ENCODE results near the gene SPRR2E.
"Not testable (repeated sequence)": the region's sequence is repeated elsewhere in the genome, so short reads cannot be mapped to it uniquely, and the experiment has no call there.

The SPRR2E gene

DNA sequence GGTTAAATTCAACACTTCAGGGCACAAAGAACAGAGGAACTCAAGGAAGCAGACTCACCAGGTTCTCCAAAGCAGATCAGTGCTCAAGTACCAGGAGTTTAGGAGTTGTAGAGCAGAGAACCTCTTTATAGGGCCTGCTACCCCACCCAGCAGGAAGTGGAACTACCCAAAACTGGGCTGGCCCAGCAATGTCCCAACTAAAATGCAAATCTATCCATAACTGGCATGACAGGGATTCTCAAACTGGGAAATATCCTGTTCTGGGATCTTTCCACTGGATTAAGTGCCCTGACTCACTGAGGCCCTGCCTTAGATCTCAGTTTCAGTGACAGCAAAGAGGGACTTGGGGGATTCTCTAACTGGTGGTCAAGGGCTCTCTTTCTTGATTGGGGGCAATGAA is at the start of gene SPRR2E:
Gene SPRR2E (minus strand): TSS at position 101 of the 400 bp plus-strand sequence. CDS start 775 bp downstream, outside the sequence.
- DNase-seq, result no peak

GRCh38 chr1:153141377-153141776 is 47.1 kb upstream of the SPRR2E start:
- DNase-seq, result no peak

DNA sequence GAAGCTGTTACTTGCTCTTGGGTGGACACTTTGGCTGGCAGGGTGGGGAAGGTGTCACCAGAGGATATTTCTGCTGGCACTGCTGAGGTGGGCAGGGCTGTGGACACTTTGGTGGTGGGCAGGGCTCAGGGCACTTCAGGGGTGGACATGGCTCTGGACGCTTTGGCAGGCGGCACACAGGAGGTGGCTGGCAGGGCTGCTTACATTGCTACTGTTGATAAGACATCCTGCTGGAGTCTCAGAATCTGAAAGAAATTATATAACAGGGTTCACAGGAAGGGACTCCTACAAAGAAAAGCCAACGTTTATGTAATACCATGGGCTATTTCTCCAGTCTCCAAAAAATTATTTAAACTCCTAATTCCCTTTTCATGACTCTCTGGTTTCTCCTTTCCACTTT is 46.2 kb upstream of the SPRR2E start:
- no peak for DNase-seq

DNA sequence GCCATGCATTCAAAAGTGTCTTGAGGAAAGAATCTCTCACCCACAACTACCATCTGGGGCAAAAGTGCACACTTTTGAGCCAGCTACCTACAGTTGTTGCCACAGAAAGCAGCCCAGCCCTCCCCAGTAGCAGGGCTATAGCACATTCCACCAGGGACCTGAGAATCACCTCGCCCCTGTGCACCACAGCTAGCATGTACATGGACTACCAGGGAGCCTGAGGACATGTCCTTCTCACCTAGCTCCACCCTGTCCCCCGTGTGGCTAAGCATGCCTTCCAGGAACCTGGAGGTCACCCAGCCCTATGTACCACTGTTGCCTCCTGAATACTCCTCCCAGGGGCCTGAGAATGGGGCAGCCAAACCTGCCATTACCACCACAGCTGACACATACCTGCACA is 39.4 kb upstream of the SPRR2E start:
- no peak for DNase-seq

- no peak for DNase-seq
Measured at GRCh38 chr1:153133267-153133666, 38.9 kb upstream of the SPRR2E start.

- DNase-seq, result not testable (repeated sequence)
Measured at GRCh38 chr1:153128688-153129087, 34.4 kb upstream of the SPRR2E start.

GRCh38 chr1:153127296-153127695 is 33.0 kb upstream of the SPRR2E start:
- no peak for DNase-seq

GRCh38 chr1:153125536-153125935 is 31.2 kb upstream of the SPRR2E start:
- DNase-seq, result no peak

GRCh38 chr1:153123793-153124192 is 29.5 kb upstream of the SPRR2E start:
- DNase-seq, result not testable (repeated sequence)

DNA sequence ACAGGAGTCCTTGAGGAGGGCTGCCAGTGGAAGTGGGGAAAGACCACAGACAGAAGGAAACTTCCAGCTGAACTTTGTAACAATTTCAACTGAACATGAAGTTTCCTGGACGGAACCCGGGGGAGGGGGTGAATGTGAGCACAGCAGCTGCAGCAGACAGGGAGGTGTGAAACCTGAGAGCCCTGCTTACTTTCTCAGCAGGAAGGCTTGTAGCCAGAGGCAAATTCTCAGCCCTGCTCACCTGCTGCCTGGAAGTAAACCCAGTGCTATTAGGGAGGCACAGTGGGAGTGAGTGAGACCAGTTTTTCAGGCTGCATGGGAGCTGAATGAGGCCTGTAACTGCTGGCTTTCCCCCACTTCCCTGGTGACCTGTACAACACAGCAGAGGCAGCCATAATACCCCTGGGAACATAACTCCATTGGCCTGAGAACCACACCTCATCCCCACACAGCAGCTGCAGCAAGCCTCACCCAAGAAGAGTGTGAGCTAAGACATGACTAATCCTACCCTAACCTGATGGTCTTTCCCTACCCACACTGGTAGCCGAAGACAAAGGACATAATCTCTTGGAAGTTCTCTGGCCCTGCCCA is 28.6 kb upstream of the SPRR2E start:
- no peak for DNase-seq

DNA sequence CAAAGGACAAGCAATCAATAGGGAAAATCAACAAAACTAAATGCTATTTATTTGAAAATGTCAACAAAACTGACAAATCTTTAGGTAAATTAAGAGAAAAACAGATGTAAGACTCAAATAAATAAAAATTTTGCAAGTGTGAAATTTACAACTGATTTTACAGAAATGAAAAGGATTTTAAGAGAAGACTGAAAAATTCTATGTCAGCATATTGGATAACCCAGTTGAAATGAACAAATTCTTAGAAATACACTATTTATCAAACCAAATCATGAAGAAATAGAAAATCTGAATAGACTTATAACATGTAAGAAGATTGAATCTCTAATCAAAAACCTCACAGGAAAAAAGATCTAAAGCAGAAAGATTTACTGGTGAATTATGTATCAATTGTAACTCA is 26.6 kb upstream of the SPRR2E start:
- DNase-seq, result no peak

DNA sequence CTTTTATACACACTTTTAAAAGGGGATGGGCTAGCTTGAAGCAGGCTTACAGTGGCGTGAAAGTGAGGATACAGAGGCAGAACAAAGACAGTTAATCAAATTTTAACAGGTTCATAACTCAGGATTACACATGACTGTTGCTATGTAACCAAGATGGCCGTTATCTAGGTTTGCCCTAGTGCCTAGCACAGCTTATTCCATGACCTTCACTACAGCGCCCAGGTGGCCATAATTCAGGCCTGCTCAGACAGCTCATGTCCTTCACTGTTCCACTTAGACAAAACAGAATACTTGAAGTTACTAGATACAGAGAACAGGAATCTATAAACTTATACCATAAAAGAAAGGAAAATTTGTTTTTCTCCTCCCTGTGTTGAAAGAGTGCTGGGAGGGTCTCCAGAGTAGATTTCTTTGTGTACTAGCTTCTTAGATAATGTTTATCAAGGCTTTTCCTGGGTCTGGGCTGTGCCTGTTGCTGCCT is 25.2 kb upstream of the SPRR2E start:
- DNase-seq, result no peak

- DNase-seq, result not testable (repeated sequence)
Measured at GRCh38 chr1:153115264-153115663, 20.9 kb upstream of the SPRR2E start.

- DNase-seq, result no peak
Measured at GRCh38 chr1:153113416-153113815, 19.1 kb upstream of the SPRR2E start, which contains the start of gene SPRR2F. Gene SPRR2F, minus strand, starts transcription at chr1:153113516. Its CDS starts 783 bp downstream, at chr1:153112733.

DNA sequence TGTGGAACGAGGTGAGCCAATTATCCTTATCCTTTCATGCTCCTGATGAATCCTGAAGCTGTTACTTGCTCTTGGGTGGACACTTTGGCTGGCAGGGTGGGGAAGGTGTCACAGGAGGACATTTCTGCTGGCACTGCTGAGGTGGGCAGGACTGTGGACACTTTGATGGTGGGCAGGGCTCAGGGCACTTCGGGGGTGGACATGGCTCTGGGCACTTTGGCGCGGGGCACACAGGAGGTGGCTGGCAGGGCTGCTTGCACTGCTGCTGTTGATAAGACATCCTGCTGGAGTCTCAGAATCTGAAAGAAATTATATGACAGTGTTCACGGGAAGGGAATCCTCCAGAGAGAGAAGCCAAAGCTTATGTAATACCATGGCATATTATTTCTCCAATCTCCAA is 18.1 kb upstream of the SPRR2E start:
- not testable (repeated sequence) for DNase-seq

- DNase-seq, result no peak
Measured at GRCh38 chr1:153100245-153100644, 5.9 kb upstream of the SPRR2E start.

DNA sequence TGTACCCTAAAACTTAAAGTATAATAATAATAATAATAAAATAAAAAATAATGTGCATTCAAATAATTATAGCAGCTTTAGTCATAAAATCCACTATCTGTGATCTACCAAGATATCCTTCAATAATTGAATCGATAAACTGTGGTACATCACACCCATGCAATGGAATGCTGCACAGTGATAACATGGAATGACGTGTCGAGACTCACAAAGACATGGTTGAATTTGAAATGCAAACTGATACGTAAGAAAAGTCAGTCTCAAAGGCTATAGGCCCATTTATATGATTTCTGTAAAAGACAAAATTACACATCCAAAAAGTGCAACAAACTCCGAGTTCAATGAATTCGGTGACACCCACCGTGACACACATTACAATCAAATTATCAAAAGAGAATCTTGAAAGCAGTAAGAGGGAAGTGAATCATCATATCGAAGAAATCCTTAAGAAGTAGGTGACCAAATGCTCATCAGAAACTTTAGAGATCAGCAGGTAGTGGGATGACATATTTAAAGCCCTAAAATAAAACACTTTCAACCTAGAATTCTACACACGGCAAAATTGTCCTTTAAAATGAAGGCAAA is 5.2 kb upstream of the SPRR2E start:
- DNase-seq, result no peak

DNA sequence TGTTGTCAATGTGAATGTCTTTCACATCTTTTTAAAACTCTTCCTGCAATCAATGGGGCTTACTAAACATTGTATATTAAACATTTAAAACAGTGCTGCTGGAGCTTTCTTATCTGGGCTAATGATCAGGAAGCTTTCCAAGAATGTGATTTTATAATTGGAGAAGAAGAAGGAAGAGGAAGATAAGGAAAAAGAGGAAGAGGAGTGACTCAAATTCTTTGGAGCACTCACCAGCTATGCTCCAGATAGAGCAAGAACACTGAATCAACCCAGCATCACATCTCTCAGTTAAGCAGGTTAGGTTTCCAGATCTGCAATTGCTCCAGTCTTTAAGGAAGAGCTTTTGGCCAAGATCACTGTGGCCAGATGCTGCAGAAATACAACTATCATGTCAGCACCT is 1.4 kb upstream of the SPRR2E start:
- DNase-seq, result no peak

DNA sequence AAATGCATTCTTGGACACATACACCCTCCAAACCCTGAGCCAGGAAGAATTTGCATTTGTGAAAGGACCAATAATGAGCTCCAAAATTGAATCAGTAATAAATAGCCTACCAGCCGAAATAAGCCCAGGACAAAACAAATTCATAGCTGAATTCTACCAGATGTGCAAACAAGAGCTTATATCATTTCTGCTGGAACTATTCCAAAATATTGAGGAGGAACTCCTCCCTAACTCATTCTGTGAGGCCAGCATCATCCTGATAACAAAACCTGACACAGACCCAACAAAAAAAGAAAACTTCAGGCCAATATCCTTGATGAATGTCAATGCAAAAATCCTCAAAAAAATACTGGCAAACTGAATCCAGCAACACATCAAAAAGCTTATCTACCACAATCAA is 6.7 kb downstream of the SPRR2E start:
- no peak for DNase-seq

DNA sequence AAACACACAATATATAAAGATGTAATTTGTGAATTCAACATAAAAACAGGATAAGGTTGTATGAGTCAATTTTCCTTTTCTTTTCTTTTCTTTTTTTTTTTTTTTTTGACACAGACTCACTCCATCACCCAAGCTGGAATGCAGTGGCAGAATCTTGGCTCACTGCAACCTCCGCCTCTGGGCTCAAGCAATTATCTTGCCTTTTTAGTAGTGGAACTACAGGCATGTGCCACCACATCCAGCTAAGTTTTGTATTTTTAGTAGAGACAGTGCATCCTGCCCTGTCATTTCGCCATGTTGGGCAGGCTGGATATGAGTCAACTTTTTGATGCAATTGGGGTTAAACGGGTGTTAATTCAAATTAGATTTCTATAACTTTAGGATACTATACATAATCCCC is 12.6 kb downstream of the SPRR2E start:
- DNase-seq, result no peak

GRCh38 chr1:153072806-153073726 is 21.3 kb downstream of the SPRR2E start:
- DNase-seq, result no peak

- DNase-seq, result no peak
Measured at GRCh38 chr1:153071511-153071910, 22.8 kb downstream of the SPRR2E start, which contains the start of gene SPRR2B. Gene SPRR2B, minus strand, starts transcription at chr1:153071611. Its CDS starts 772 bp downstream, at chr1:153070839.

GRCh38 chr1:153070243-153070642 is 24.1 kb downstream of the SPRR2E start:
- no peak for DNase-seq

All from CD4-positive, alpha-beta T cell treated with Interleukin-15 for 1 hour (primary cell).